Endothelial cell of umbilical vein (primary cell): Measurements from ENCODE around the gene GYS1. TPM values are rescaled to one million over a fixed set of nuclear protein-coding genes. Genes with fewer than 3 reads are reported as not detected.

Experiments used
- BruUV-seq: library from RNA; stranded (reverse); fragments of 400-500 nt; replicated peaks from 2 replicates; lab custom pipeline; 2021; lab: Mats Ljungman, UMichigan
- CTCF ChIA-PET: fragments of 300-600, 350-600 bp; sonication (Branson Sonifier 250); formaldehyde crosslinking; loops from one replicate; lab custom pipeline; 2021; ENCODE audit warnings: antibody characterized with exemption, inconsistent platforms; lab: Charles Lee
- POLR2A ChIA-PET: fragments of 300-600, 350-600 bp; sonication (Branson Sonifier 250); formaldehyde crosslinking; loops from one replicate; lab custom pipeline; 2021; ENCODE audit warnings: antibody characterized with exemption, inconsistent platforms; lab: Charles Lee
- DNase-seq: peaks from one replicate; pipeline ENCODE4 v3.0.0-alpha.2; 2011; ENCODE audit warnings: low read depth, low spot score
- FAIRE-seq: peaks from 2 replicates; lab custom pipeline; 2011; peaks lifted over from hg19 to GRCh38; lab: Jason Lieb, UNC
- H2AFZ ChIP-seq: 2 replicates; pipeline ENCODE4 v1.6.0; 2012; ENCODE audit warnings: low read depth, low read length, control low read depth, inconsistent platforms
- H3K27ac ChIP-seq: 2 replicates; pipeline ENCODE4 v1.5.1; 2011; ENCODE audit warnings: low read depth, mild to moderate bottlenecking, control low read depth, low read length, moderate library complexity; ENCODE audit not compliant: insufficient read depth
- H3K27me3 ChIP-seq, 2 experiments: 2 replicates each; pipeline versions ENCODE4 v1.6.0 to v1.6.1; 2011; ENCODE audit warnings: low read length in 2 of 2, mixed read lengths in 1 of 2; ENCODE audit not compliant: control insufficient read depth in 2 of 2, insufficient read depth in 2 of 2
- H3K36me3 ChIP-seq, 2 experiments: 2 replicates in 1 of 2; 3 replicates in 1 of 2; pipeline ENCODE4 v1.5.1; 2011; ENCODE audit warnings: low read length in 2 of 2, mild to moderate bottlenecking in 1 of 2, moderate library complexity in 1 of 2; ENCODE audit not compliant: control insufficient read depth in 2 of 2, insufficient read depth in 2 of 2; ENCODE audit errors: extremely low read depth in 1 of 2
- H3K4me1 ChIP-seq: 3 replicates; pipeline ENCODE4 v1.5.1; 2011; ENCODE audit warnings: mild to moderate bottlenecking, low read length; ENCODE audit not compliant: control insufficient read depth, insufficient read depth; ENCODE audit errors: extremely low read depth
- H3K4me2 ChIP-seq: 2 replicates; pipeline ENCODE4 v1.6.1; 2011; ENCODE audit warnings: low read length, control low read depth, mixed read lengths; ENCODE audit not compliant: insufficient read depth
- H3K4me3 ChIP-seq, 3 experiments: fragments of 200-600 bp in 1 of 3; sonication (generic), shearing (Covaris generic) in 1 of 3; replicated peaks in 1 of 3; 2 replicates each; pipeline ENCODE4 v1.5.1; 2011 to 2016; ENCODE audit warnings: control low read depth in 3 of 3, low read length in 3 of 3, mild to moderate bottlenecking in 2 of 3, inconsistent platforms in 1 of 3, low read depth in 1 of 3, moderate library complexity in 1 of 3; ENCODE audit not compliant: insufficient read depth in 1 of 3
- H3K79me2 ChIP-seq: 2 replicates; pipeline ENCODE4 v1.6.0; 2012; ENCODE audit warnings: low read length, inconsistent platforms; ENCODE audit not compliant: control insufficient read depth, insufficient read depth
- H3K9ac ChIP-seq: replicated peaks from 2 replicates; pipeline ENCODE3; 2011; ENCODE audit warnings: low read length, control low read depth; ENCODE audit not compliant: insufficient read depth; ENCODE audit errors: extremely low read depth
- H3K9me1 ChIP-seq: replicated peaks from 3 replicates; pipeline ENCODE4 v1.6.0; 2011; ENCODE audit warnings: mild to moderate bottlenecking, low read length; ENCODE audit not compliant: control insufficient read depth, insufficient read depth; ENCODE audit errors: extremely low read depth
- H3K9me3 ChIP-seq: replicated peaks from 2 replicates; pipeline ENCODE4 v1.5.1; 2012; ENCODE audit warnings: low read length, inconsistent platforms; ENCODE audit not compliant: control insufficient read depth, insufficient read depth
- H4K20me1 ChIP-seq: replicated peaks from 2 replicates; pipeline ENCODE3; 2011; ENCODE audit warnings: mild to moderate bottlenecking, low read length; ENCODE audit not compliant: control insufficient read depth, insufficient read depth; ENCODE audit errors: extremely low read depth
- CTCF ChIP-seq, 2 donors: IDR thresholded peaks; 1 replicate in 1 of 2; 2 replicates in 1 of 2; pipeline ENCODE4 v1.5.1; 2011; ENCODE audit warnings: low read length in 2 of 2, mild to moderate bottlenecking in 2 of 2, moderate library complexity in 2 of 2, control low read depth in 1 of 2, inconsistent platforms in 1 of 2, low read depth in 1 of 2; ENCODE audit not compliant: insufficient read depth in 1 of 2; ENCODE audit errors: extremely low read depth in 1 of 2
- EZH2 ChIP-seq: IDR thresholded peaks from 2 replicates; pipeline ENCODE4 v1.6.1; 2012; ENCODE audit warnings: borderline replicate concordance, low read depth, mild to moderate bottlenecking, moderate library complexity, low read length, inconsistent platforms; ENCODE audit not compliant: severe bottlenecking
- FOS ChIP-seq: IDR thresholded peaks from 2 replicates; pipeline ENCODE4 v1.6.1; 2011; ENCODE audit warnings: mild to moderate bottlenecking, low read length, moderate library complexity, borderline replicate concordance; ENCODE audit not compliant: insufficient read depth
- GATA2 ChIP-seq: IDR thresholded peaks from 2 replicates; pipeline ENCODE4 v1.7.0; 2011; ENCODE audit warnings: low read depth, mild to moderate bottlenecking, moderate library complexity, mixed read lengths, low read length; ENCODE audit not compliant: insufficient read length, insufficient read depth
- JUN ChIP-seq: IDR thresholded peaks from 2 replicates; pipeline ENCODE4 v1.6.1; 2011; ENCODE audit warnings: borderline replicate concordance, low read depth; ENCODE audit not compliant: insufficient read length, insufficient read depth
- MAX ChIP-seq: IDR thresholded peaks from 2 replicates; pipeline ENCODE4 v1.6.1; 2011; ENCODE audit not compliant: insufficient read depth, insufficient read length
- MYC ChIP-seq: IDR thresholded peaks from one replicate; pipeline ENCODE4 v1.6.1; 2011; ENCODE audit warnings: mild to moderate bottlenecking, low read depth, low read length
- POLR2A ChIP-seq: IDR thresholded peaks from 2 replicates; pipeline ENCODE4 v1.6.1; 2012; ENCODE audit warnings: low read depth, mild to moderate bottlenecking, control low read depth, low read length
- POLR2AphosphoS5 ChIP-seq: IDR thresholded peaks from 2 replicates; pipeline ENCODE4 v1.6.1; 2012; ENCODE audit warnings: low read depth, mild to moderate bottlenecking, control low read depth, low read length, moderate library complexity; ENCODE audit not compliant: insufficient read depth
- dilution Hi-C: fragments of 300-500 bp; cut with MboI; formaldehyde crosslinking; loops from one replicate; pipeline ENCODE4 v1.15.0; 2019; ENCODE audit warnings: low sequenced_read_pairs; ENCODE audit not compliant: extremely low pct_ligation_motif_present
- intact Hi-C: fragments of 100-400 bp; cut with micrococcal nuclease; formaldehyde crosslinking; loops from one replicate; pipeline ENCODE4 v1.10.0; 2022
- polyA plus RNA-seq, 4 experiments: library from polyadenylated mRNA; depleted of rRNA in 3 of 4; stranded (reverse) in 3 of 4; unstranded in 1 of 4; fragments of >200 nt; gene quantifications; 2 replicates each; pipeline versions ENCODE4 v1.2.1 to v1.2.3, GENCODE V29; 2011 to 2012; ENCODE audit warnings: missing spikeins in 1 of 4
- total RNA-seq: library from RNA; stranded (reverse); gene quantifications from 2 replicates; pipeline ENCODE4 v1.2.3, GENCODE V29; 2021

The GYS1 gene
- total and polyA plus RNA-seq, 2 donors (not counting 3 experiments of a cell fraction or from before 2014, with no cell fraction given), result 39.0 to 58.9 TPM

GRCh38 chr19:48945817-48946216, 47.3 kb downstream of the GYS1 start:
- intact Hi-C loops, result no loop called here
- H3K9ac ChIP-seq, result no peak overlapping the region
- no peak overlapping the region for H3K27ac ChIP-seq
- no TSS peak for BruUV-seq
- ChIA-PET POLR2A (no interaction called here), CTCF (interaction anchor here (0.6 kb wide), 1 partner anchor 9 kb away, joined by 3 read pairs; the partner anchor contains the start of gene BAX)
- H3K79me2 ChIP-seq, result no peaks in the 10 kb centered on the region
- no peak for FAIRE-seq
- no peaks in the 10 kb centered on the region for H3K27me3 ChIP-seq
- no peaks in the 10 kb centered on the region for H4K20me1 ChIP-seq
- TF ChIP-seq GATA2 (no peak), EZH2 (no peak), MAX (no peak), POLR2A (no peak), POLR2AphosphoS5 (no peak), MYC (no peak), JUN (no peak), FOS (no peak), CTCF (IDR thresholded peaks at IDR 0.05; ENCODE audit: extremely low read depth in 1 of 2, insufficient read depth in 1 of 2, low read depth in 1 of 2, low read length in 2 of 2) (no peak)
- no peaks in the 10 kb centered on the region for H3K4me1 ChIP-seq
- no peaks in the 10 kb centered on the region for H3K36me3 ChIP-seq
- no peak overlapping the region for H3K4me2 ChIP-seq
- no peak overlapping the region for H3K4me3 ChIP-seq
- H2AFZ ChIP-seq, result no peak overlapping the region
- dilution Hi-C loops, result no loop called here
- no peaks in the 10 kb centered on the region for H3K9me1 ChIP-seq
- no peak for DNase-seq
- no peaks in the 10 kb centered on the region for H3K9me3 ChIP-seq
